ENCODE measurements around the gene ZMYND15. TPM values are rescaled to one million over a fixed set of nuclear protein-coding genes. Genes with fewer than 3 reads are reported as not detected.

ZMYND15 gene
- total RNA-seq, 1 experiment from 2014 or later, result 2.8 TPM

DNA sequence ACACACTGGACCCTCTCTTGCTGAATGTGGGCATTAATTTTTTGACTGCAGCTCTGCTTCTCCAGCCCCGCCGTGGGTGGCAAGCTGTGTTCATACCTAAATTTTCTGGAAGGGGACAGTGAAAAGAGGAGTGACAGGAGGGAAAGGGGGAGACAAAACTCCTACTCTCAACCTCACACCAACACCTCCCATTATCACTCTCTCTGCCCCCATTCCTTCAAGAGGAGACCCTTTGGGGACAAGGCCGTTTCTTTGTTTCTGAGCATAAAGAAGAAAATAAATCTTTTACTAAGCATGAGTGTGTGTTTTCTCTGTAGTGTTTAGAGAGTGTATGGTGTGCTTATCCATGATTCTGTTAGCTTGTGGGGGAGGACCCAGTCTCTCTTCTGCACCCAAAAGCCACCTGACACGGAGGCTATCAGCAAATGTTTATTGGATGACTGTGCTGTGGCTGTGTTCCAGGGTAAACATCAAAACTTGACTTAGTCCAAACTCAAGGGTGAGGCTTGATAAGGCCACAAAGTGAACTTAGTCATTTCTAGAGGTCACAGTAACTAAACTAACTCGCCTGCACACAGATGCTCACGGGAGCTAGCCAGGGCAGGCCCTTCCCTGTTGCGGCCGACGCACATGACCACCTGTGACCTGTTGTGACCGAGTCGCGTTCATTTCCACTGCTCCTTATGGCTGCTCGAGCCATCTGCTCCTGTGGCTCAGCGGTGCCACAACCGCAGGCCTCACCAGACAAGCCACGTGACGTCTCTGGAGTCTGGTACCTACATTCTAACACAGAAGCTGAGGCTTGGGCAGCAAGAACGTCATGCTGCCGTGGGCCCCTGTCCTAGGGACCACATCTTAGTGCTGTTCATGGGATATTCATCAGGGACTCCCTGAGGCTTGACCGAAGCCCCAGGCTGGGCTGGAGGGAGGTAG, 18.2 kb upstream of the ZMYND15 start:
- H3K27me3 ChIP-seq (ENCODE audit: insufficient read depth, low read length), result no peaks in the 10 kb centered on the region
- no TSS peak for BruUV-seq (replicated peaks)
- H3K9me3 ChIP-seq (ENCODE audit: control insufficient read depth in 1 of 2, insufficient read depth in 1 of 2, low read depth in 1 of 2, low read length in 2 of 2), result no peaks in the 10 kb centered on the region
- no peaks in the 10 kb centered on the region for H3K9me2 ChIP-seq (ENCODE audit: insufficient read depth)
- TF ChIP-seq EZH2 (IDR thresholded peaks at IDR 0.05) (no peak), POLR2AphosphoS5 (IDR thresholded peaks at IDR 0.05; ENCODE audit: low read depth, low read length) (peak; percentile 27; the same call in 1 of the 2 replicates), TCF7L2 (IDR thresholded peaks at IDR 0.05; ENCODE audit: borderline replicate concordance, extremely low read depth, insufficient read depth, insufficient read length) (no peak), RAD21 (IDR thresholded peaks at IDR 0.05; ENCODE audit: low read depth) (no peak), JUND (IDR thresholded peaks at IDR 0.05) (peak; percentile 64), SRF (IDR thresholded peaks at IDR 0.05; ENCODE audit: low read depth) (no peak), CBX3 (IDR thresholded peaks at IDR 0.05; ENCODE audit: low read depth) (no peak), YY1 (IDR thresholded peaks at IDR 0.05; ENCODE audit: extremely low read depth, insufficient replicate concordance, low read depth, low read length) (no peak), FOSL1 (IDR thresholded peaks at IDR 0.05; ENCODE audit: low read depth) (peak; percentile 65), SIN3A (IDR thresholded peaks at IDR 0.05; ENCODE audit: low read depth) (peak; percentile 37; the same call in 1 of the 2 replicates), SP1 (IDR thresholded peaks at IDR 0.05; ENCODE audit: low read depth) (no peak; the same call in none of the 2 replicates)
- TF ChIP-seq, protein P1, sequence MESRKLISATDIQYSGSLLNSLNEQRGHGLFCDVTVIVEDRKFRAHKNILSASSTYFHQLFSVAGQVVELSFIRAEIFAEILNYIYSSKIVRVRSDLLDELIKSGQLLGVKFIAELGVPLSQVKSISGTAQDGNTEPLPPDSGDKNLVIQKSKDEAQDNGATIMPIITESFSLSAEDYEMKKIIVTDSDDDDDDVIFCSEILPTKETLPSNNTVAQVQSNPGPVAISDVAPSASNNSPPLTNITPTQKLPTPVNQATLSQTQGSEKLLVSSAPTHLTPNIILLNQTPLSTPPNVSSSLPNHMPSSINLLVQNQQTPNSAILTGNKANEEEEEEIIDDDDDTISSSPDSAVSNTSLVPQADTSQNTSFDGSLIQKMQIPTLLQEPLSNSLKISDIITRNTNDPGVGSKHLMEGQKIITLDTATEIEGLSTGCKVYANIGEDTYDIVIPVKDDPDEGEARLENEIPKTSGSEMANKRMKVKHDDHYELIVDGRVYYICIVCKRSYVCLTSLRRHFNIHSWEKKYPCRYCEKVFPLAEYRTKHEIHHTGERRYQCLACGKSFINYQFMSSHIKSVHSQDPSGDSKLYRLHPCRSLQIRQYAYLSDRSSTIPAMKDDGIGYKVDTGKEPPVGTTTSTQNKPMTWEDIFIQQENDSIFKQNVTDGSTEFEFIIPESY (IDR thresholded peaks at IDR 0.05; ENCODE audit: extremely low read depth, insufficient replicate concordance, low read length), result no peak
- TF ChIP-seq, protein P2, sequence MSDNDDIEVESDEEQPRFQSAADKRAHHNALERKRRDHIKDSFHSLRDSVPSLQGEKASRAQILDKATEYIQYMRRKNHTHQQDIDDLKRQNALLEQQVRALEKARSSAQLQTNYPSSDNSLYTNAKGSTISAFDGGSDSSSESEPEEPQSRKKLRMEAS (IDR thresholded peaks at IDR 0.05), result peak; percentile 59
- peak overlapping the region; percentile 50 for H3K27ac ChIP-seq (ENCODE audit: low read depth, low read length)
- ATAC-seq (peak; percentile 88), DNase-seq (ENCODE audit: low read depth, low spot score) (peak; percentile 48)
- H3K79me2 ChIP-seq (ENCODE audit: insufficient read depth, low read length), result no peaks in the 10 kb centered on the region
- intact Hi-C loops (cut with micrococcal nuclease), result no loop called here
- H3K4me2 ChIP-seq (ENCODE audit: low read length), result peak overlapping the region; percentile 59
- RAD21 ChIA-PET (ENCODE audit: low non-redundant PET in 1 of 2, low total read pairs in 2 of 2, uncharacterized antibody in 2 of 2, unreplicated experiment in 2 of 2), result no interaction called here
- POLR2A ChIA-PET, result no interaction called here
- H3K4me1 ChIP-seq (ENCODE audit: control insufficient read depth in 1 of 2, insufficient read depth in 2 of 2, low read length in 2 of 2), result peaks cover 16 to 17% of the 10 kb centered on the region in 2 experiments
- CTCF ChIA-PET, result no interaction called here
- peaks cover 14 to 16% of the 10 kb centered on the region in 2 experiments; a peak in 2 of 4 replicates for H3K36me3 ChIP-seq (ENCODE audit: control insufficient read depth in 1 of 2, insufficient read depth in 2 of 2, low read length in 2 of 2)
- peak overlapping the region; percentile 27; the same call in 1 of the 2 replicates for H3K9ac ChIP-seq (ENCODE audit: low read length)
- H2AFZ ChIP-seq (ENCODE audit: low read depth, low read length, poor library complexity, severe bottlenecking), result no peak overlapping the region
- no peak overlapping the region for H3K4me3 ChIP-seq (replicated peaks in 1 of 2; ENCODE audit: low read depth in 1 of 2, low read length in 2 of 2)
- H4K20me1 ChIP-seq (ENCODE audit: insufficient read depth), result no peaks in the 10 kb centered on the region
